IPS DF 19.7 (cell line): ENCODE results near the gene NHEJ1.

Experiments used
- DNase-seq: peaks from one replicate; pipeline ENCODE4 v3.0.0-alpha.2; 2013; ENCODE audit warnings: low read depth, low spot score

NHEJ1 gene

GRCh38 chr2:219058541-219059374 is 101.9 kb downstream of the NHEJ1 start:
- DNase-seq, result no peak

- no peak for DNase-seq
Measured at GRCh38 chr2:219057709-219058540, 102.7 kb downstream of the NHEJ1 start.

DNA sequence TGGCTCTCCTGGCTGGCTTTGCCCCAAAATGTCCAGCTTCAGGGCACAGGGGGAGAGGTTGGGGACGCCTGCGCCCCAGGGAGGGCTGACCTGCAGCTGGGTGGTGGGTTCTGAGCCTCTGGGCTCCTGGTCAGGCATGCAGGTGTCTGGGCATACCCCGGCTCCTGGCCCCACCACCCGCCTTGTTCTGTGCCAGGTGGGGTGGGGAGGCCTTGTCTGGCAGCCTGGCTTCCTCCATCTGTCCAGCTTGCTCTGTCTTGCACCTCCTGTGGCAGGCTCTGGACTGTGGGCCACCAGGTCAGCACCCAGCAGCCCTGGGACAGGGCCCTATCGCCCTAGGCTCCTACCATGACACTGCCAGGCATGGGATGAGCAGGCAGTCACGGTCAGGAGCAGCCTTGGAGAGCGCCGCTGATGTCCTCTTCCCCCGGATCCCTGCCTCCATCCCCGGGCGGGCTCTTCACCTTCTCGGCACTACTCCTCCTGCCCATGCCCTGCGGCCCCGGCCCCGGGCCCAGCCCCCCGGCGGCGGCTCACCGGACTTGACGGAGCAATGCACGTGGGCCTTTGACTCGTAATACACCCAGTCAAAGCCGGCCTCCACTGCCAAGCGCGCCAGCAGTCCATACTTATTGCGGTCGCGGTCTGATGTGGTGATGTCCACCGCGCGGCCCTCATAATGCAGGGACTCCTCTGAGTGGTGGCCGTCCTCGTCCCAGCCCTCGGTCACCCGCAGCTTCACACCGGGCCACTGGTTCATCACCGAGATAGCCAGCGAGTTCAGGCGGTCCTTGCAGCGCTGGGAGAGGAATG is 103.5 kb downstream of the NHEJ1 start:
- no peak for DNase-seq

DNA sequence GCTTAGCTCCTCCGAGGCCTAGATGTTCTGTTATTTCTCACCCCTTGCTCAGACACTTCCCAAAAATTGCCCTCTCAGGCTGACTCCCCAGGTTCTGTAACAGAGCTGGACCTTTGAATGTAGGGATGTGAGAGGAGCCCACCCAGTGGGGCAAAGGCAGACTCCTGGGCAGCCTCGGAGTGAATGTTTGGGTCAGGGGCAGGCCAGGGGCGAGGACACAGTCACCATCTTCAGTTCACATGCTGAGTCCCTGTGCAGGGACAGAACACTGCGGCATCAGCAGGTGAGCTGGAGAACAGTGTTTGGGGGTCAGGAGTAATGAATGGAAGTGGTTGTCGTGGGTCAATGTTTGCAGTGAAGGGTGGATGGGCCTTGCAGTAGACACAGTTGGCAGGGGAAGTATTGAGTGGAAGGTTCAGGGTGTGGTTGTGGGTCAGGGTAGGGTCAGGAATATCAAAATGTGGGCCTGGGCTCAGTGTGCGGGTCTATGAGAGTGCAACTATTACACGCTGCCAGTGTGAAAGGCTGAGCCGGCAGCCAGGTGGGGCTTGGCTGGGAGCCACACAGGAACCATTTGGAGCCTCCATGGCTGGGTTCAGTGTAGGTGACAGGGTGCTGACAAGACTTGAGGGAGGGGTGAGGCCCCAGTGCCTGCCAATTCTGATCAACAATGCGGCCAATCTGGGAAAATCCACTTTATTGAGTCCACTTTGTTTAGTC is 104.3 kb downstream of the NHEJ1 start:
- DNase-seq, result no peak

- DNase-seq, result no peak
Measured at GRCh38 chr2:219054956-219055903, 105.4 kb downstream of the NHEJ1 start.

- no peak for DNase-seq
Measured at GRCh38 chr2:219049282-219049681, 111.3 kb downstream of the NHEJ1 start.

DNA sequence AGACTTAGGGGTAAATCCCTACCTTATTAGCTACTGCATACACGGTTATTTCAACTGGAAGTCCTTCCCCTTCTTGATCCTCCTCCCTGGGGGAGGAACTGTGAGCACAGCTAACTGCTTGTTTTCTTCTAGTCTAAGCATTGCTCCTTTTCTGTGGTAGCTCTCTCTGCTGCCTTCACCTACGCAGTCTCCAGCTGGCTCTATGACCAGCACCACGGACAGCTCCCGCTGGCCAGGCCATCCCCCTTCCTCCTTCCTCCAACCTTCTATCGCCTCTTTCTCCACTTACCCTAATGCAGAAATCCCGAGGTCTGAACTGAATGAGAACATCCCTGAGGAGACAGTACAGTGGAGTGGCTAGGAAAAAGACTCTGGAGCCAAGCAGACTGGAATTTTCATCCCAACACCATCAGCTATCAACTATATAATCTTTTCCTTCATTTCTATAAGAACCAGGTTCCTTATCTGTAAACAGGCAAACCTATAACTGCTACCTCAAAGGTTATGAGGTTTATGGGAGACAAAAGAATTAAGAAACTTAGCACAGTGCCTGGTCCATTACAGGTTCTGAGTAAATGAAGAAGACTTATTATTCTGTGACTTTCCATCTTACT is 114.6 kb downstream of the NHEJ1 start:
- no peak for DNase-seq

GRCh38 chr2:219042750-219043149 is 117.9 kb downstream of the NHEJ1 start:
- no peak for DNase-seq

- DNase-seq, result no peak
Measured at GRCh38 chr2:219042157-219042556, 118.5 kb downstream of the NHEJ1 start.

DNA sequence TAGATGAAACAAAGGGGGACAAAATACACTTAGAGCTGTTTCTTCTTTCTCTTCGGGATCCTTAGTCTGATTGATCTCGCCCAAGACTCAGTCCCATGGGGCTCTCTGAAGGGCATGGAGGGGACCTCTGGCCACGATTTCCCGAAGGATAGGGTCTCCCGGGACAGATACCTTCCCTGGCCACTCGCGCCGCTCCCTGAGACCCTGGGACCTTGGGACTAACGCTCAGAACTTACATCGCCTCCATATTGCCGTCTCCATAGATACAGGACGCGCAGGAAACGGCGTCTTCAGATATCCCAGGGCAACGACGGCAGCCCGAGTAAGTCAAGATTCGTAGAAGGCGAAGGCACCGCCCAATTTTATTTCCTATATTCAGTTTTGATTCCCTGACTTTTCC is 119.4 kb downstream of the NHEJ1 start, which contains the start of gene CFAP65:
Gene CFAP65, minus strand, starts transcription at position 265 of the 400 bp plus-strand sequence. CDS start 2,468 bp downstream, outside the sequence.
- no peak for DNase-seq

GRCh38 chr2:219038600-219038999 is 122.0 kb downstream of the NHEJ1 start:
- DNase-seq, result no peak

GRCh38 chr2:219037783-219038499 is 122.7 kb downstream of the NHEJ1 start:
- DNase-seq, result no peak

DNA sequence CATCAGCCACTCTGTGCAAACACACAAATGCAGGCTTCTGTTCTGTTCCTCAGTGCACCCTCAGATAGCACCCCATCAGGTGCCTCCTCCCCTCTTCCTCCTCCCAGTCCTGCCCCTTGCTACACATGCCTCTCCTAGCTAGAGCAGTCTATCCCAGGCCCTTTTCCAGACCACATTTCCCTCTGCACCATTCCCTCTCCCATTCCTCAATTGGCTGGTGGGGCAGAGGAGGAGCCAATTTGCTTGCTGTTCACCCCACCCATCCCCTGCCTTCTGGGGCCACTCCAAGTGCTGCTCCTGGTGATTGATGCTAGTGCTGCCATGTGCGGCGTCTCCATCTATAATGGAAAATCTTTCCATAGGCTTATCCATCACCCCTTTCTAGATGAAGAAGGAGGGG is 124.7 kb downstream of the NHEJ1 start:
- DNase-seq, result no peak

DNA sequence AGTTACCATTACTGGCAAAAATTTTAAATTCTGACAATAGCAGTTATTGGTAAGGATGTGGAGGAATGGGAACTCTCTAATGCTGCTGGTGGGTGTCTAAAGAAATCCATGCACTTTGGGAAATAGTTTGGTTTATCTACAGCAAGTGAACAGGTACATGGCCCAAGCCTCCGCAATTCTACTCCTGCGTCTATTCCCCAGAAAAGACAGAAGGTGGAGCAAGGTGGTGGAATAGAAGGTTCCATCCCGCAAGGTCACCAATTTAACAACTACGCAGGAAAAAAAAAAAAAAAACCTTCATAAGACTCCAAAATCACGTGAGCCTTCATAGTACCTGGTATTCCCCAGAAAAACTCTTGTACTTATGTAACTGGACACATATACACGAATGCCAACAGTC is 125.8 kb downstream of the NHEJ1 start:
- DNase-seq, result no peak

DNA sequence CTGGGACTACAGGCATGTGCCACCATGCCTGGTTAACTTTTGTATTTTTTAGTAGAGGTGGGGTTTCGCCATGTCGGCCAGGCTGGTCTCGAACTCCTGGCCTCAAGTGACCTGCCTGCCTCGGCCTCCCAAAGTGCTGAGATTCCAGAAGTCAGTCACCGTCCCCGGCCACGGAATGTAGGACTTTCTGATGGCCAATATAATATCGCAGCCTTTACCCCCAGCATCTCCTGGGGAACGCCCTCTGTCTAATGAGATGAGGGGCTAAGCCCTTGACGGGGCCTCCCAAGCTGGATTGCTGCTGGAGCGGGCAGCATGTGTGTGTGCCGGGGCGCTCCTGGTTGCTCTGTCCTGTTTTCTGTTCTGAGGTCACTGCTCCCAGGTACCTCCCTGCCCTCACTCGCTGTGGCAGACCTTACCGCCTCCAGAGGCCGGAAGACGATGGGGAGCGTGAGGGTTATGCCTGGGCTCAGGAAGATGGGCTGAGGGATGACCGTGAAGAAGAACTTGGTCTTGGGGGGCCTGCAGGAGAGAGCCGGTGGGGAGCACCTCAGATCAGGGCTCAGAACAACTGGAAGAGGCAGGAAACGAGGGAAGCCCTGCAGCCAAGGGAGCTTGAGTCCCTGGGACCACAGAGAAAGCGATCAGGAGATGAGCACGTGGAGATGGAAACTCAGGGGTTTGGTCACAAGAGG is 128.4 kb downstream of the NHEJ1 start:
- DNase-seq, result no peak

DNA sequence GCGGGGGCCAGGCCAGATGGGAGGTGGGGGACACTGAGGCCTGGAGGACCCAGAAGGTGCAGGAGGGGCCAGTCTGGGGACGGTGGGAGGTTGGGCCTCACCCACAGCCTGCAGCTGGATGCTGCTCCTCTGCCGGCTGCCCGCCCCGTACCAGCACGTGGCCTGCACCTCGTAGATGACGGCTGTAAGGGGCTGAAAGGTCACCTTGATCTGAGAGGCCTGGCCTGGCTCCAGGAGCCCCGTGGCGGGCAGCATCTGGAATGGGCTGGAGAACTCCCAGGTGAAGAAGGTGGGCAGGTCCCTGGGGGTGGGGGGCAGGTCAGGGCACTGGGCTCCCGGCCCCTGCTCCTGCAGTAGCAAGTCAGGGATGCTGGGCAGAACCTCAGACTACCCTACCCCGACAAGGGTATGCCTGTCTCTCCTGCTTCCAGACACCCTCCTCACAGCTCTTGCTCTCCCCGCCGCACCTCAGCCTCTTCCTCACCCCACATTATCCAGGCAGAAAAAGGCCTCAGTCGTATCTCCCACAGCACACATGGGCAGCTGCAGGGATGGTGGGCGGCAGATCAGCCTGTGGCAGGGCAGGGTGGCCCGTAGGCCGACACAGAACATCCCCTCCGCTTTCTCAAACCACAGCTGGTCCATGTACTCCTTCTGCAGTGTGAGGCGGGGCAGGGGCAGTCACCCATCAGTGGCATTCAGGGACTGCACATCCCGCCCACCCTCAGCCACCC is 129.4 kb downstream of the NHEJ1 start:
- no peak for DNase-seq

DNA sequence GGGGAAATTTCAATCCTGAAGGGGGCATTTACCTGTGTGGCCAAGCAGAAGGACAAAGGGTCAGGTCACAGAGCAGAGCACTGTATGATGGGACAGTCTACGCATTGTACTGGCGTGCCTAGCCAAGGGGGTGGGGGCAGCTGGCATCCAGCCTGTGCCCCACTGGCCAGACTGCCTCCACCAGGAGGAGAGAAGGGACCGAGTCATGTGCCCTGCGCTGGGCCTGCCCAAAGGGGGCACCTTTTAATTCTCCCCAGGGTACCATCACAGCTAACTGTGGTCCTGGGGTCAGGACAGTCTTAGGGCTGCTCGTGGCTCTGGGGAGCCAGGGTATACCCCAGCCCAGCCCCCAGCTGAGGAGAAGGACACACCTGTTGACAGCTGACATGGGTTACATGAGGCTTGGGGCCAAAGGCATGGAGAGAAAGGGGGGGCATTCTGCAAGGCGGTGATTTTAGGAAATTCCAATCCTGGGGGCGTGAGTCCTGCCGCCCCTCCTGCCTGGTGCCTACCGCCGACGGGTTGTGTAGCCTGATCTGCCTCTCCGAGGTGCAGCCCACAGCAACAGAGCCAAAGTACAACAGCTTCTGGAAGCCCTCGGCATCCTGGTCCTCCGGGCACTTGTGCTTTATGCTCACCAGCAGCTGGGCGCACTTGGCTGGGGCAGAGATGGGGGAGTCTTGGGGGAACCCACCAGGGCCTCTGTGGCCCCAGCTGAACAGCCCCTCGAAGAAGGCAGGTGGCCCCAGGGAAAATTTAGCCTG is 130.3 kb downstream of the NHEJ1 start:
- no peak for DNase-seq
